Activated naive CD8-positive, alpha-beta T cell treated with anti-CD3 and anti-CD28 coated beads, Interleukin-2, amount 10 ng/mL, durations not matched to agents 7 days and 5 days (primary cell): ENCODE data around the gene MIOX. TPM values are rescaled to one million over a fixed set of nuclear protein-coding genes. Genes with fewer than 3 reads are reported as not detected.

ENCODE experiments used
- ATAC-seq: fragments of 150-1000 bp; cut with Tn5 transposase; one replicate; pipeline ENCODE4 v1.10.0; 2021; ENCODE audit warnings: low read depth, moderate library complexity
- POLR2A ChIA-PET: fragments of 350-600 bp; sonication (Branson Sonifier 250); formaldehyde crosslinking; loops from one replicate; lab custom pipeline; 2021; ENCODE audit warnings: antibody characterized with exemption; lab: Charles Lee
- DNase-seq: peaks from one replicate; pipeline ENCODE4 v3.0.0; 2021
- H3K27ac Mint-ChIP-seq: one replicate; pipeline ENCODE4 v1.8.0; 2022; ENCODE audit warnings: mild to moderate bottlenecking, mixed read lengths
- H3K27me3 Mint-ChIP-seq: one replicate; pipeline ENCODE4 v1.8.0; 2022; ENCODE audit warnings: mild to moderate bottlenecking, moderate library complexity, mixed read lengths
- H3K36me3 Mint-ChIP-seq: one replicate; pipeline ENCODE4 v1.8.0; 2021; ENCODE audit warnings: mild to moderate bottlenecking, mixed read lengths
- H3K4me1 Mint-ChIP-seq: one replicate; pipeline ENCODE4 v1.8.0; 2021; ENCODE audit warnings: mixed read lengths
- H3K4me3 Mint-ChIP-seq: one replicate; pipeline ENCODE4 v1.8.0; 2022; ENCODE audit warnings: mild to moderate bottlenecking, moderate library complexity, mixed read lengths
- H3K9me3 Mint-ChIP-seq: one replicate; pipeline ENCODE4 v1.8.0; 2021; ENCODE audit warnings: mixed read lengths
- total RNA-seq, 2 experiments: library from RNA; stranded (reverse); gene quantifications; one replicate each; pipeline ENCODE4 v1.2.3, GENCODE V29; 2021

Gene MIOX
- total RNA-seq, 2 experiments from 2014 or later = not detected

DNA sequence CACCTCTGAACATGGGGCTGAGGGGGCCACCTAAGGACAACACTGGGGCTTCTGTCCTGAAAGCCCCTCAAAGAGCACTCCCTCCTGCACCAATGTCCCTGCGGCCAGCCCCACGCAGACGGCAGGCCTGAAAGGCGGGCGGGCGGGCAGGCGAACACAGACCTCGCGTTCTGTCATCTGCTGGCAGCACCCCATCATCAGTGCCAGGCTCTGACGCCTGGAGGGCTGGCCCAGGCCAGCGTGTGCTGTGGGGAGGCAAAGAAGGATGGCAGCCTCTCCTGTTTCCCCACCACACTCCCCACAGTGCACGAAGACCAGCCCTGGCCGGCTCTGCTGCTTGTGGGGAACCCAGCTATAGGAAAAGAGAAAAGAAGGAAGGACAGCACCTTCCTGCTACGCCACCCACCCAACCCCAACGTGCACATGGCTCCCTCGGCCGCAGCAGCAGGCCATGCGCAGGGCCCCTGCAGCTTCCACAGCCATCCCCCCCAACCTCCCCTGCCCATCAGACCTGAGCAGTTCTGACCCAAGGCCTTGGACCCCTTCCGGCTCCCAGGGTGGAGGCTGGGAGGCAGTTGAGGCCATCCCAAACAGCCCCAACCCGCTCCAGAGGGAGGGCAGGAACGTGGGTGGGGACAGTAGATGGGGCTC is 15.3 kb upstream of the MIOX start:
- H3K9me3 Mint-ChIP-seq = no peaks in the 10 kb centered on the region
- ATAC-seq = no peak
- POLR2A ChIA-PET = interaction anchor here (0.6 to 3.0 kb wide), 9 partner anchors 10 to 220 kb away, joined by 3 to 27 read pairs (median 10); partner anchors contain the start of genes ADM2, HDAC10 and SCO2
- no peak for DNase-seq
- peak overlapping the region; percentile 77 for H3K4me3 Mint-ChIP-seq
- peaks cover 14% of the 10 kb centered on the region for H3K36me3 Mint-ChIP-seq
- H3K27ac Mint-ChIP-seq = peak overlapping the region; percentile 92
- no peaks in the 10 kb centered on the region for H3K27me3 Mint-ChIP-seq
- H3K4me1 Mint-ChIP-seq = peaks cover 52% of the 10 kb centered on the region

- Mint-ChIP-seq H3K9me3 (no peaks in the 10 kb centered on the region), H3K4me1 (peaks cover 48% of the 10 kb centered on the region), H3K27me3 (no peaks in the 10 kb centered on the region), H3K4me3 (peak overlapping the region; percentile 77), H3K36me3 (peaks cover 8% of the 10 kb centered on the region), H3K27ac (peak overlapping the region; percentile 92)
- DNase-seq = no peak
- POLR2A ChIA-PET = interaction anchor here (0.6 to 3.0 kb wide), 5 partner anchors 14 to 221 kb away, joined by 3 to 12 read pairs (median 5); partner anchors contain the start of genes HDAC10, LMF2, NCAPH2 and TYMP
- no peak for ATAC-seq
Observed at GRCh38 chr22:50471962-50472361, 14.7 kb upstream of the MIOX start.

DNA sequence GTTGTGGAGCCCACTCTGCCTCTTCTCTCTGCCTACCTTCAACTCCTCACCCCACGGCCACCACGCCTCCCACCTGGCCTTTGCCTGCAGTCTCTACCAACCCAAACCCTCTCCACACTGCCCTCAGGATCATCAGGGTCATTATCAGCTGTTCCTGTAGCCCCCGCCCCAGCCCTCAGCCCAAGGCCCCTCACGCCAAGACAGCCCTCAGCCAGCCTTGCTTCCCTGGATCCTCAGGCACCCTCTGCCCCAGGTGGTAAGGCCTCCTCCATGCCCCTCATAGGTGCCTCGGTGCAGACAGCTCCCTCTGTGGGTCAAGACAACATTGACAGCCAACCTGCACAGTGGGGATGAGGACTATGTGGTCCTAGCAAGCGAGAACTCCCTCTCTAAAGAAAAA is 13.6 kb upstream of the MIOX start:
- H3K9me3 Mint-ChIP-seq = no peaks in the 10 kb centered on the region
- peaks cover 3% of the 10 kb centered on the region for H3K27me3 Mint-ChIP-seq
- H3K4me3 Mint-ChIP-seq = peak overlapping the region; percentile 87
- ATAC-seq (peak; percentile 17), DNase-seq (peak; percentile 61)
- POLR2A ChIA-PET = interaction anchor here (0.9 to 2.3 kb wide), 10 partner anchors 8 to 148 kb away, joined by 3 to 12 read pairs (median 3); partner anchors contain the start of genes ADM2, LMF2, NCAPH2 and SCO2
- peaks cover 48% of the 10 kb centered on the region for H3K4me1 Mint-ChIP-seq
- H3K27ac Mint-ChIP-seq = peak overlapping the region; percentile 92
- H3K36me3 Mint-ChIP-seq = peaks cover 8% of the 10 kb centered on the region

GRCh38 chr22:50473855-50474671 is 12.6 kb upstream of the MIOX start:
- Mint-ChIP-seq H3K27me3 (peaks cover 3% of the 10 kb centered on the region), H3K36me3 (peaks cover 6% of the 10 kb centered on the region), H3K9me3 (no peaks in the 10 kb centered on the region), H3K4me1 (peaks cover 43% of the 10 kb centered on the region), H3K4me3 (peak overlapping the region; percentile 87), H3K27ac (peak overlapping the region; percentile 92)
- POLR2A ChIA-PET = interaction anchor here (0.7 to 2.3 kb wide), 9 partner anchors 8 to 53 kb away, joined by 3 to 12 read pairs (median 4); partner anchors contain the start of genes ADM2, LMF2, NCAPH2 and SCO2
- ATAC-seq (no peak), DNase-seq (peak; percentile 67)

- H3K4me1 Mint-ChIP-seq = peaks cover 43% of the 10 kb centered on the region
- H3K36me3 Mint-ChIP-seq = peaks cover 6% of the 10 kb centered on the region
- POLR2A ChIA-PET = interaction anchor here (1.1 kb wide), 1 partner anchor 51 kb away, joined by 6 read pairs; the partner anchor contains the start of gene SCO2
- H3K27me3 Mint-ChIP-seq = peaks cover 8% of the 10 kb centered on the region
- DNase-seq = peak; percentile 95
- peak; percentile 66 for ATAC-seq
- H3K9me3 Mint-ChIP-seq = no peaks in the 10 kb centered on the region
- peak within 1 kb of the TSS; percentile 92 for H3K27ac Mint-ChIP-seq
- H3K4me3 Mint-ChIP-seq = peak within 1 kb of the TSS; percentile 87
Observed at GRCh38 chr22:50474710-50475651, 11.7 kb upstream of the MIOX start, which contains the start of gene SBF1. Gene SBF1, minus strand, starts transcription at chr22:50475035. Its CDS starts 195 bp downstream, at chr22:50474840.

DNA sequence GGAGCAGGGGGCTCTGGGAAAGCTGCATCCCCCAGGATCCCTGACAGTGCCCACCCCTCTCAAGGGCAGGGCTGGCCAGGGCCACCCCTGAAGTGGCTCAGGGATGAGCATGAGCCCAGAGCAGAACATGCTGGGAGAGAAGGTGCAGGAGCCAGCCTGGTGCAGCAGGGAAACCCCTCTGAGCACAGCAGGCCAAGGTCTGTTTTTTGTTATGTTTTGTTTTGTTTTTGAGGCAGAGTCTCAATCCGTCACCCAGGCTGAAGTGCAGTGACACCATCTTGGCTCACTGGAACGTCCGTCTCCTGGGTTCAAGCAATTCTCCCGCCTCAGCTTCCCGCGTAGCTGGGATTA is 11.0 kb upstream of the MIOX start:
- Mint-ChIP-seq H3K27me3 (peaks cover 14% of the 10 kb centered on the region), H3K36me3 (peaks cover 6% of the 10 kb centered on the region), H3K4me1 (peaks cover 40% of the 10 kb centered on the region), H3K4me3 (peak overlapping the region; percentile 68), H3K9me3 (no peaks in the 10 kb centered on the region), H3K27ac (peak overlapping the region; percentile 79)
- no peak for ATAC-seq
- DNase-seq = no peak
- POLR2A ChIA-PET = interaction anchor here (1.1 kb wide), 1 partner anchor 50 kb away, joined by 6 read pairs; the partner anchor contains the start of gene SCO2

DNA sequence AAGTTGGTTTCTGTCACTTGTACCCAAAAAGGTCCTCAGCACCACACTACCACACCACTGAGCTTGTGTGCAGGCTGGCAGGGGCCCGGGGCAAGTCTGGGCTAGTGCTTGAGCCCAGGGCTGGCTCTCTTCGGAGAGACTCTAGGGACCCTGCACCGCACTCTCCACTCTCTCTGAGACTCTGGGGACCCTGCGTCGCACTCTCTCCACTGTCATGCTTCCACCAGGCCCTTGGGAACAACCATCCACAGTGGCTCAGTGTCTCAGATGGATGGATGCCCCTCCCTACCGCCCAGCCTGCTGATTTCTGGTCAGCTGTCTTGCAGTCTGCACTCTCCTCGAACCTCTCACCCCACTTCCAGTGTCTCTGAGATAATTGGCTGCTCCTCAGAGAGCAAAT is 9.8 kb upstream of the MIOX start:
- Mint-ChIP-seq H3K4me1 (peaks cover 28% of the 10 kb centered on the region), H3K9me3 (no peaks in the 10 kb centered on the region), H3K36me3 (peaks cover 6% of the 10 kb centered on the region), H3K27ac (peak overlapping the region; percentile 60), H3K27me3 (peaks cover 16% of the 10 kb centered on the region), H3K4me3 (no peak overlapping the region)
- no peak for ATAC-seq
- POLR2A ChIA-PET = interaction anchor here (0.7 kb wide), 1 partner anchor 49 kb away, joined by 3 read pairs; no protein-coding TSS in a partner anchor
- no peak for DNase-seq

- Mint-ChIP-seq H3K4me1 (peaks cover 21% of the 10 kb centered on the region), H3K36me3 (peaks cover 5% of the 10 kb centered on the region), H3K27me3 (peaks cover 16% of the 10 kb centered on the region), H3K9me3 (no peaks in the 10 kb centered on the region), H3K4me3 (no peak overlapping the region), H3K27ac (no peak overlapping the region)
- DNase-seq = no peak
- no peak for ATAC-seq
- POLR2A ChIA-PET = interaction anchor here (0.9 kb wide), 1 partner anchor 48 kb away, joined by 3 read pairs; no protein-coding TSS in a partner anchor
Observed at GRCh38 chr22:50477923-50478322, 8.7 kb upstream of the MIOX start.

GRCh38 chr22:50479721-50480120 is 6.9 kb upstream of the MIOX start:
- Mint-ChIP-seq H3K4me3 (peak overlapping the region; percentile 59), H3K27ac (peak overlapping the region; percentile 56), H3K27me3 (peaks cover 16% of the 10 kb centered on the region), H3K4me1 (peaks cover 12% of the 10 kb centered on the region), H3K36me3 (no peaks in the 10 kb centered on the region), H3K9me3 (no peaks in the 10 kb centered on the region)
- ATAC-seq (no peak), DNase-seq (no peak)
- POLR2A ChIA-PET = interaction anchor here (3.2 kb wide), 1 partner anchor 9 kb away, joined by 10 read pairs; no protein-coding TSS in a partner anchor

DNA sequence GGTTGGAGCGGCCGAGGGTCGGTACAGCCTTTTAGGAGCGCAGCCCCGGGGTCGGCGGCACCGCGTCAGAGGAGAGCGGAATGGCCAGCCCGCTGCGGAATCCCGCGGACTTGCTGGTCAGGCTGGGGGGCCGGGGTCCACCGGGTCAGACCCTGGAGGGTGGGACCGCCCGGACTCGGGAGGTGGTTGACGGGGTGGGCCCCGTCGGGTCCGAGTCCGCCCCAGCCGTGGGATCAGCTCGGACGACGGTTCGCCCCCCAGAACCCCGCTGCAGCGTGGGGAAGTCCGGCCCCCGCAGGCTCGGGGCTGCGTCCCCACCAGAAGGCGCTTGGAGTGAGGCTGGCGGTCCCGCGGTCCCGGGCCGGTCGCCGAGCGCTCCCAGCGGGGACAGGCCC is 5.6 kb upstream of the MIOX start:
- H3K27ac Mint-ChIP-seq = no peak overlapping the region
- POLR2A ChIA-PET = interaction anchor here (0.6 to 3.2 kb wide), 7 partner anchors 7 to 374 kb away, joined by 3 to 10 read pairs (median 4); partner anchors contain the start of genes LMF2, NCAPH2 and SCO2
- peaks cover 11% of the 10 kb centered on the region for H3K4me1 Mint-ChIP-seq
- H3K9me3 Mint-ChIP-seq = no peaks in the 10 kb centered on the region
- ATAC-seq (no peak), DNase-seq (no peak)
- H3K27me3 Mint-ChIP-seq = peaks cover 16% of the 10 kb centered on the region
- H3K4me3 Mint-ChIP-seq = peak overlapping the region; percentile 63
- H3K36me3 Mint-ChIP-seq = no peaks in the 10 kb centered on the region

DNA sequence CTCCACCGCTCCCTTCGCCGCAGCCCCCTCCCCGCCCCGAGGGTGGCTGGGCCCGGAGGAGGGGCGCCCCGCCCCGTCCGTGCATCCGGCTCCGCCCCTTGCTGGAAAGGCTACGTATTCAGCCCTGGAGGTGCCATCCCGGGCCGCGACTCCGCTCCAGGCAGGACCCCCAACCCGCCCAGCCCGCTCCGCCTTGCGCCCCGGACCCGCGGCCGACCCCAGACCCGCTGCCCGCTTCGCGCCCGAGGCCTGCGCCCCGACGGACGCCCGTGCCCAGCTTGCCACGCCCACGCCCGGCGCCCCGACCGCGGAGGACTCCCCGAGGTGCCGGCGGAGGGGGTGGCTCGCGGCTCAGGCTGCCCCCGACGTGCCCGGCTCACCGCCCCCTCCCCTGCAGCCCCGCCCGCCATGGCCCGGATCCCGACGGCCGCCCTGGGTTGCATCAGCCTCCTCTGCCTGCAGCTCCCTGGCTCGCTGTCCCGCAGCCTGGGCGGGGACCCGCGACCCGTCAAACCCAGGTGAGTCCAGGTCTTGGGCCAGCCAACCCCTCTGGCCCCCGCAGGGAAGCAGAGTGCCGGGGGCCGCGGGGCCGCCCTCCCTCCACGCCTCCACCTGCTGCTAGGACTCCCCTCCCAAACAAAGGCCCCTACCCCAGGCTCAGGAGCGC is 5.1 kb upstream of the MIOX start, which contains the start of gene ADM2:
Gene ADM2 (plus strand): TSS at position 104 of the 667 bp plus-strand sequence. CDS start 305 bp downstream, at position 409.
- H3K4me3 Mint-ChIP-seq = peak within 1 kb of the TSS; percentile 83
- peaks cover 11% of the 10 kb centered on the region for H3K4me1 Mint-ChIP-seq
- H3K27me3 Mint-ChIP-seq = peaks cover 16% of the 10 kb centered on the region
- POLR2A ChIA-PET = interaction anchor here (0.6 to 3.2 kb wide), 6 partner anchors 8 to 167 kb away, joined by 3 to 10 read pairs (median 4); partner anchors contain the start of genes LMF2, NCAPH2 and SCO2
- no peaks in the 10 kb centered on the region for H3K36me3 Mint-ChIP-seq
- peak within 1 kb of the TSS; percentile 69 for H3K27ac Mint-ChIP-seq
- peak; percentile 82 for ATAC-seq
- peak; percentile 82 for DNase-seq
- H3K9me3 Mint-ChIP-seq = no peaks in the 10 kb centered on the region
